CD4-positive, alpha-beta T cell treated with Interleukin-21 for 1 hour (primary cell): Measurements from ENCODE around the gene AMTN.
A peak's percentile ranks its signal among the peaks of the same experiment; 100 is the strongest.
"Not testable (repeated sequence)": the region's sequence is repeated elsewhere in the genome, so short reads cannot be mapped to it uniquely, and the experiment has no call there.

Experiments used
- DNase-seq: peaks from one replicate; pipeline ENCODE4 v3.0.0-alpha.2; 2020

Gene AMTN, protein sequence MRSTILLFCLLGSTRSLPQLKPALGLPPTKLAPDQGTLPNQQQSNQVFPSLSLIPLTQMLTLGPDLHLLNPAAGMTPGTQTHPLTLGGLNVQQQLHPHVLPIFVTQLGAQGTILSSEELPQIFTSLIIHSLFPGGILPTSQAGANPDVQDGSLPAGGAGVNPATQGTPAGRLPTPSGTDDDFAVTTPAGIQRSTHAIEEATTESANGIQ

DNA sequence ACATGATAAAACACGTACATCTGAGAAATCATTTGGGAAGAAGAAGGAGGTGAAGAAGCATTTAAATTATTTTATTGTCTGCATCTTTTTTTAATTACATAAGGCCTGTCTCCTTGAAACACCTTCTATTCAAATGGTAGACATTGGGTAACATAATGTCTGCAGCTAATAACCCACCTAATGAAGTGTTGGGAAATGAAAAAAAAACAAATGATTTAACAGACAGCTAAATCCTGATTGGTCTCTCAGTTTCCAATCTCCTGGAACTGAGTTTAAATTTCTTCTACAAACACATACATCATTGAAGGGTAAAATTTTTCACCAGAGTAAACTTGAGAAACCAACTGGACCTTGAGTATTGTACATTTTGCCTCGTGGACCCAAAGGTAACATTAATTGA, at the start of gene AMTN:
Gene AMTN (plus strand): TSS at position 301 of the 400 bp plus-strand sequence. CDS start 209 bp downstream, outside the sequence.
- DNase-seq: no peak

DNA sequence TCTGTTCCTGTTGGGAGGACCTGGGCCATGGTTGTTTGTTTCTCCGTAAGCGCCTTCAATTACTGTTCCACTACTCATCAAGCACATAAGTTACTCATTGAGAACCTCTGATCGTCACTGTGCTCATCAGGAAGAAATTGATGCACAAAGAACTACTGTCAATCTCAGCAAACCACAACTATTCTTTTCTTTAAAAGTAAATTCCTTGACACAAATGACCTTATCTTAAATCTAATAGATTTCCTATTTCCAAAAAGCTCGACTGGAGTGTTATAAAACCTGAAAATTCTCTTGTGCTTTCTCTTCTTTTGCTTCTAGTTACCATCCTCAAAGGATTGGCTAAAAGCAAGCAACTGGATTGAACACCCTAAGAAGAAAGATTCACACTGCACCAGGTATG, 46.5 kb upstream of the AMTN start, which contains the start of gene MUC7:
Gene MUC7 (plus strand): TSS at position 301 of the 400 bp plus-strand sequence. CDS start 1,825 bp downstream, outside the sequence.
- DNase-seq: no peak

DNA sequence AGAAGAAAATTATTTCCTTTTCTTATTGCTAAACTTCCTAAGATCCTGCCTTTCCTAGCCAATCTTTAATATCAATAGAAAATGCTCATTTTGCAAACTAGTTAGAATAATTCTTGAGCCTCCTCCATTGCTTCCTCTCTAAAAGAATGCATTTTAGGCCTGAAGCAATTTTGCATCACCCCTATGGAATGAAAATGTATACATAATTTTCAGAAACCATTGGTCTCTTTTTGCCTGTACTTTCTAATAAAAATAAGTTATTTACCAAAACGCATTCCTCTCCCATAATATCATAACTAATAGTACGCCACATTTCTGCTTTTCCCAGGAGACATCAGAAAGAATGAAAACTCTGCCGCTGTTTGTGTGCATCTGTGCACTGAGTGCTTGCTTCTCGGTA, 44.7 kb upstream of the AMTN start:
- no peak for DNase-seq

DNA sequence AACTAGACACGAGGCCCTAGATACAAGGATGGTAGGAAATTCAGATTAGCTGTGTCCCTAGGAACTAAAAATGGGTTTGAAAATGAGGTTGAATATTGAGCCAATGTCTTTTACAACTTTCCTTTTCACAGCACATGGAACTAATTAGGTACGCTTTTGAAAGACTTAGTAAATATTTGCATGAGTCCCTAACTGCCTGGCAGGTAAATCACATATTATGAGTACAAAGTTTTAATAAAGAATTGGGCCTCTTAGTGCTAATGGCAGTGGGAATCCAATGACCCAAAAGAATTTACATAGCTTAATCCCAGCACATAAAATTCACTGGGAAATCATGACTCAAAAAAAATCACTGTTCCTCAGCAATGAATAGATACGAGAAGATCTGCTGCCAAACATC, 29.6 kb upstream of the AMTN start:
- DNase-seq: no peak

DNA sequence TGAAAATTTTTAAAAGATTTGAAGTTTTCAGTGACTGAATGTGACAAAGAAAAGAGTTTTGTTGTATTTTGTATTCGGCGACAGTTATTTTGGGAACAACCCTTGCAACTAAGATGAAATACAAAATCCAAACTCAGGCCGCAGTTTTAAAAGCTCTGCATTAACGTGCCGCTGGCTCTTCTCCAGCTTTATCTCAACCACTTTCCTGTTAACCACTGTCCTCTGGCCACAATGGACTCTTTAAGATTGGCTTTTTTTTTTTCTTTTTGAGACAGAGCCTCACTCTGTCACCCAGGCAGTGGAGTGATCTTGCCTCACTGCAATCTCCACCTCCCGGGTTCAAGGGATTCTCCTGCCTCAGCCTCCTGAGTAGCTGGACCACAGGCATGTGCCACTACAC, 22.1 kb upstream of the AMTN start:
- no peak for DNase-seq

DNA sequence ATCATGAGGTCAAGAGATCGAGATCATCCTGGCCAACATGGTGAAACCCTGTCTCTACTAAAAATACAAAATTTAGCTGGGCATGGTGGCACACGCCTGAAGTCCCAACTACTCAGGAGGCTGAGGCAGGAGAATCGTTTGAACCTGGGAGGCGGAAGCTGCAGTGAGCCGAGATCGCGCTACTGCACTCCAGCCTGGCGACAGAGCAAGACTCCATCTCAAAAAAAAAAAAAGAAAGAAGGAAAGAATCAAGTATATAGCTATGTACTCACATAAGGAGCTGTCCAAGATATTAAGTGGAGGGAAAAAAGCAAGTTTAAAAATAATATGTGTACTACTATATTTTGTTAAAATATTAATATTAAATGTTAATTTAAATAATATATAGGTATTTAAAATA, 16.5 kb upstream of the AMTN start:
- DNase-seq: not testable (repeated sequence)

DNA sequence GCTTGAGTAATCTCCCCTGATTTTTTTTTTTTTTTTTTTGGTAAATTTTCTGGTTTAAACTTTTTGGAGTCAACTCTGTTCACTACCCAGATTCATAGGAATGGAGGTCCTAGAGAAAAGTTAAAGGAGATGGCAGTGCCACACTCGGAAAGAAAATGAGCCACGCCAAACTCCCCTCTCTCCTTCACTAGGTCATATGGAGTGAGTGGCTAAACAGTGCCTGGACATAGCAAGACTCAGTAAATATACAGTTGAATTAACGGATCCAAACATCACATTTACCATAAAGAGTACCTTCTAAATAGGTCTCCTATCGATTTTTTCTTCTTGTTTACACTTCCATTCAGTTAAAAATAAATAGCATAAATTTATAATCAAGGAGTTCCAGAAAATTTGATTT, 13.6 kb upstream of the AMTN start:
- DNase-seq: no peak

DNA sequence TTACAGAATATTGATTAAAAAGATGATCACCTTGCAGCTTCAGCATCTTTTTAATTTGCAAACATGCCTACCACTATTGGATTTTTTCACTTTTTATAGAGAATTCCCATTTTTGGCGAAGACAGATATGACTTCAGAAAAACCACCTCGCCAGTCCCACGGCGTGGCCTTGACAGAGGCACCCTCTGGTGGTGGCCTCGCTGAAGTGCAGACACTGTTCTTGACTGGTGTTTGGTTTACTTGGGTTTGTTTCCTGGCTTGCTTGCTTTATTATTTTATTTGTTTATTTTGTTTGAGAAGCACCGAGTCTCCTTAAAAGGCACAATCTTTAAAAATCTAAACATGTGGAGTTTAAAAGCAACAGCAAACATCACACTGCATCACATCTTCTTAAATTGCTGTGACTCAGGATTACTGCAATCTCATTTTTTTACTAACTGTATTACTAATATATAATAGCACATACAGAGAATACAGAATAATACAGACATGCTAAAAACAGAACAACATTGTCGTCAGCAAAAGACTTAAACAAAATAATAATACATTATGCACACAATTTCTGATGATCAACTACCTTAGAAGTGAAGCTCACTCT, 13.1 kb upstream of the AMTN start:
- DNase-seq: peak; percentile 37

DNA sequence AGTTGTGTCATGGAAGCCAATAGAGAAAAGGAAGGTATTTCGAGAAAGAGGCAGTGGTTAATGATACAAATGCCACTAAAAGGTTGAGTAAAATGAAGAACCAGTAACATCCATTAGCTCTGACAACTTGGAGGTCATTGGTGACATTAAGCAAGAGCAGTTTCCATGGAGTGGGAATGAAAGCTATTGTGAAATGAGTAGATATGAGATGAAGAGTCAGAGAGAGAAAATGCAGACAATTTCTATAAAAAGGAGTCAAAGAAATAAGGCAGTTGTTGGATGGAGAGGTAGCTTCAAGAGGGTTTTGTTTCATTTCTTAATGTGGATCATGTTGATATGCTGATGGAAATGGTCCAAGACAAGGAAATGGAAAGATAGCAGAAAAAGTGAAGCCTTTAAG, 9.6 kb upstream of the AMTN start:
- DNase-seq: no peak

DNA sequence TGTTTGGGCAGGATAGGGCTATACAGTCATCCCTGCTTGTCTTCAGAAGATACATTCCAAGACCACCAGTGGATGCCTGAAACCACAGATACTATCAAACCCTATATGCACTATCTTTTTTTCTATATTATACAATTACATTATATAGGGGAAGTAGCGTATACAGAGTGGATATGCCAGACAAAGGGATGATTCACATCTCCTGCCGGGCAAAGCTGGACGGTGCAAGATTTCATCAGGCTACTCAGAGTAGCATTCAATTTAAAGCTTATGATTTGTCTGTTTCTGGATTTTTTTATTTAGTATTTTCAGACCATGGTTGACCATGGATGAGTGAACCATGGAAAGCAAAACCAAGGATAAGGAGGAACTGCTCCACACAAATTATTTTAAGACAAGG, 7.0 kb upstream of the AMTN start:
- no peak for DNase-seq

DNA sequence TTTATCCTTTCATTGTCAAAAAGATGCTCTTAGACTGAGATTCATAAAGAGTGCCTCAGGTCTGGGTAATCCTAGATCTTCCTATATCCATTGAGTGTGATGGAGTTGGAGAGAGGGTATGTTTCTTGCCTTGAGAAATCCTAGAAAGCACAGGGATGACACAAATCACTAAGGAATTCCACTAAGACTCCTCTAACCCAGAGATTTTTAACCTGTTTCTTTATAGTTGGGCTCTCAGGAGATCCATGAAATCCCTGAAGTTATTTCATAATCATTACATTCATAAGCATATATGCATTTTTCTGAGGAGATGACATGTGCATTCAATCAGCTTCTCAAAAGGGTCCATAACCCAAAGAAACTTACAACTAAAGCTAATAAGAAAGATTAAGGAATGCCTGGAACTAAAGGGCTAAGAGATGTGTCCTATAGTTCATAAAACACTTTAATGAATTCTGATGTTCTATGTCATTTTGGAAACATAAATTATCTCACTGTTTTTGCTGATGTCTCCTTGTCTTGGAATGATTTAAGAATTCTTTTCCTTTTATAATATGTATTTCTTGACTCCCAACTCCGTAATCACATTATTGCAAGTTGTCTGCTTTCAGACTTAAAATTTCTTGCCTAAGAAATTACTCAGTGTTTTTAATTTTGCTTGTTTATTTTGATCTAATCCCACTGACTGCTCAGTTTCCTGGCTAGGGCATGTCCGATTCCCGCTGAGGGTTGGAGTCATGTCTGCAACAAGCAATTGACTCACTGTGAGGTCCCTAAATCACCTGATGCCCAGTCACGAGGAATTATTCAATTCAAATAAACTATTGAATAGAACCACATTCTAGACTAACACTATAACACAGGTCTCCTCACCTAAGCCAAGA, 2.8 kb upstream of the AMTN start:
- DNase-seq: no peak

DNA sequence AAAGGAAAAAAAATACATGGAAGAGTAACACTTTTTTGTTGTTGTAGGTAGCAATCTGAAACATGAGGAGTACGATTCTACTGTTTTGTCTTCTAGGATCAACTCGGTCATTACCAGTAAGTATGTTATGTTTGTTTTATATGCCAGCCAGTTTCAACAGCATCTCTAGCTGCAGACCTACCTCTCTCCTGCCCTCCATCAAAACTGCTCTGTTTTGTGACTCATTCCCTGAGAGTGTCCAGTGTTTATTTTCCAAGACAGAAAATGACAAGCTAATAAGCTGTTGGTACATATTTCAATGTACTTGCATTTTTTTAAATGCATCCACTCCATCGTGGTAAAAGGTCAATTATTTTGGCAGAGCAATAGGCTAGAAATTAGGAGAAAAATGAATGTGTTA, 347 bp downstream of the AMTN start:
- no peak for DNase-seq

DNA sequence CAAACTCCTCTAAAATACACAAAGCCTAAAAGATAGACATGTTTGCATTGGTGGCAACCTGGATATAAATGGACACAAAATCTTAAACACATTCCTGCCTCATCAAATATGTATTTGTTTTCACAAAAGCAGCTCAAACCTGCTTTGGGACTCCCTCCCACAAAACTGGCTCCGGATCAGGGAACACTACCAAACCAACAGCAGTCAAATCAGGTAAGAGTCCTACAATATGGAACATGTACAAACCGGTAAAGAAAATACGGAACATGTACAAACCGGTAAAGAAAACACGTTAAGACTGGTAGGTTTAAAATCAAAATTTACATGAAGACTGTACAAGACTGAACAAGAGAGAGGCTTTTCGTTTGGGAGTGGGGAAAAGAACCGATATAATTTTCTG, 4.3 kb downstream of the AMTN start:
- DNase-seq: no peak

DNA sequence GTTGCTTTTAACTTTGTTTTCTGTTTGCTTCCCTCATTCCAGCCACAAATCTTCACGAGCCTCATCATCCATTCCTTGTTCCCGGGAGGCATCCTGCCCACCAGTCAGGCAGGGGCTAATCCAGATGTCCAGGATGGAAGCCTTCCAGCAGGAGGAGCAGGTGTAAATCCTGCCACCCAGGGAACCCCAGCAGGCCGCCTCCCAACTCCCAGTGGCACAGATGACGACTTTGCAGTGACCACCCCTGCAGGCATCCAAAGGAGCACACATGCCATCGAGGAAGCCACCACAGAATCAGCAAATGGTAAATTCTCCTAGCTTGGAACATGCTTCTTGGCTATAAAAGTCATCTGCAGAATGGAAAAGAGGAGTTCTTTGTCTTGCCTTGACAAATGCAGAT, 12.6 kb downstream of the AMTN start:
- DNase-seq: no peak

DNA sequence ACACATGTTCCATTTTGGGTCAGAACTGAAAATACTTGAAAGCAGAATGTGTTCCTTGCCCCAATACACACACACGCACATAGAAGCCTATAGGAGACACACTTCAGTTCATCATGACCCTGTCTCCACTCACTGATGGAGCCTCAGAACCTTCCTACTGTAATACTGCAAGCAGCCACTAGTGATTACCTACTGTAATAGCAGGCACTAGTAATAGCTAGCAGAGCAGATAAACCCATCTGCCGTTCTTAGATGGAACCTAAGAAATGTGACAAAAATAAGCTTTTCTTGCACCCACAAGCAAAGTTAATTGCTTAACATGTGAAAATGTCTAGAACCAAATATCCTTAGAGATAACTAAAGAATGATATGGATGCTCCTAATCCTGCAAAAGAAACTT, 13.6 kb downstream of the AMTN start:
- no peak for DNase-seq

DNA sequence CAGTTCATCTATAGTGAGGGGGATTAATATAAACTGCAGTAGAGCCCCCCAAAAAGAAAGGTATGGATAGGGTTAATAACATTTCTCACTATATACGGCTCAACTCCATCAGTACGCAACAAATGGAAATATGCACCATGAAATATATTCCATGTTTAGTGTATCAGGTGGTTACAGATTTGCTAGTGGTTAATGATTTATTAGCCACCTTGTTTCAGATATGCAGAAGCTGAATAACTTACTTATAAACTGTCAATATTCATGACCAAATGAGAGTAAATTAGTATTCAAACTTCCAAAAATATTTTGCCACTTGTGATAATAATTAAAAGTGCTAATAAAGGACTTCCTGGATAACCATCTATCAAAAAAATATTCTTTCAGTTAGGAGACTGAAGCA, 14.8 kb downstream of the AMTN start:
- no peak for DNase-seq

DNA sequence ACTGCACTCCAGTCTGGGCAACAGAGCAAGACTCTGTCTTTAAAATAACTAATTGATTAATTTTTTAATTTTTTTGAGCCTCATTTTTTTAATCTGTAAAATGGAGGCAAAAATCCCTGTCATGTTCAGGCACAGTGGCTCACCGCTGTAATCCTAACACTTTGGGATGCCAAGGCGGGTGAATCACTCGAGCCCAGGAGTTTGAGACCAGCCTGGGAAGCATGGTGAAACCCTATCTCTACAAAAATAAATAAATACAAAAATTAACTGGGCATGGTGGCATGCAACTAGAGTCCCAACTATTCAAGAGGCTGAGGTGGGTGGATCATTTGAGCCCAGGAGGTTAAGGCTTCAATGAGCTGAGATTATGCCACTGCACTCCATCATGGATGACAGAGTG, 15.4 kb downstream of the AMTN start:
- no peak for DNase-seq

DNA sequence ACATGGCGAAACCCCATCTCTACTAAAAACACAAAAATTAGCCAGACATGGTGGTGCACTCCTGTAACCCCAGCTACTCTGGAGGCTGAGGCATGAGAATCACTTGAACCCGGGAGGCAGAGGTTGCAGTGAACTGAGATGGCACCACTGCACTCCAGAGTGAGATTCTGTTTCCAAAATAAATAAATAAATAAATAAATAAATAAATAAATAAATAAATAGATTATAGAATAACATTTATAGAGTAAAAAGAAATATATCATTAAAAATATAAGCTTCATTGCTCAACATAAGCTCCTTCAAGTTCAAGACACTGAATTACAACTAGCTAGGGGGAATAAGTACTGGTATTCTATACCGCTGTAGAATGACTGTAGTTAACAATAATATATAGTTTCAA, 16.5 kb downstream of the AMTN start:
- not testable (repeated sequence) for DNase-seq

DNA sequence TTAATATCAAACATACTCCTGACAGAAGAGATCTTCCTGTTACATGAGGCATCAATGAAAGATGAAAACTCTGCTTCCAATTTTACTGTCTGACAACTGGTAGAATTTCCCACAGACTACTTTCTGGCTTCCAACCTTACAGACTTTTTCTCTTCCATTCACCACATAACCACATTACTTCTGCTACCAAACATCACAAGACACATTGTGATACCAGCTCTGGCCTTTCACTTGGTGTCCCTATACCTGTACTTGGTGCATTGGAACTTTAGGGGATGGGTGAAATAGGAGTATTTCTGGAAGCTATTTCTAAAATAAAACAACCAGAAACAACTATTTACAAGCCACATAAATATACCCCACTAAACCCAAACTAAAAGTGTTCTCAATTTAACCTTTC, 20.5 kb downstream of the AMTN start:
- no peak for DNase-seq

DNA sequence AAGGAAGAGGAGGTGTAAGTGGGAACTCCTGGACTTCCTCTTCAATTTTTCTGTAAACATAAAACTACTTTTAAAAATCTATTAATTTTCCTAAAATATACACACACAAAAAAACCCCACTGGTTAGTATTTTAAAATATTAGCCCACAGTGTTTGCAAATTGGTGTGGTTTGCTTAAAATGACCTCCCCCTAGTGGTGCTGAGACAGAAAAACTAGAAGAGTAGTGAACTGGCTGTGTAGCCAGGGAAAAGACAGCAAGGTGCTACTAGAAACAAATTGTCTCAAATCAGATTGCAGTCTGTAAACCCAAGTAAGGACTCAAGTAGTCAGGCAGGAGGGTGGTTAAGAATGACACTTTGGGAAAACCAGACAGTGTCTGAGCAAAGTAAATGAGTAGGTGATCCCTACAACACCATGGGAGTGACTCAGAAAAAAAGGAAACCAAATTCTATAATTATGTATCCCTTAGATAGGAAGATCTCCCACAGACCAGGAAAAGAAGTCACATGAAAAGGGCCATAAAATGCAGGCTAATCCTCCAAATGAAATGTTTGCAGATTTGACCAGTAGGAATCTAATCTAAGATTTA, 26.0 kb downstream of the AMTN start:
- DNase-seq: no peak

DNA sequence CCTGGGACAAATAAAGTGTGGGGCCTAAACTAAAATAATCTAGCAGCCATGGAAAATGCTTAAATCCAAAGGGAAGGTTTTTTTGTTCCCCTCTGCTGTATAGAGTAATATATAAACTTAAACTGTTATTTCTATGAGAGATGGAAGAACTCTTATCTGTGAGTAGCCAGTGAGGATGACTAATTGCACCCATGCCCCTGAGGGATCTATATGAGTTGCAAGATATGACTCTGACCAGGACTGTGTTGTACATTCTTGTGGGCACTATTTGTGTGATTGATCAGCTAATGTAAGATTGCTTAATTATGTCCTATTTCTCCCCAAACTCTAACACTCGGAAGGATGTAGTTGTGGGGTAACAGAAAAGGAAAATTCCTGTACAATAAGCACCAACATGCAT, 38.5 kb downstream of the AMTN start:
- no peak for DNase-seq

DNA sequence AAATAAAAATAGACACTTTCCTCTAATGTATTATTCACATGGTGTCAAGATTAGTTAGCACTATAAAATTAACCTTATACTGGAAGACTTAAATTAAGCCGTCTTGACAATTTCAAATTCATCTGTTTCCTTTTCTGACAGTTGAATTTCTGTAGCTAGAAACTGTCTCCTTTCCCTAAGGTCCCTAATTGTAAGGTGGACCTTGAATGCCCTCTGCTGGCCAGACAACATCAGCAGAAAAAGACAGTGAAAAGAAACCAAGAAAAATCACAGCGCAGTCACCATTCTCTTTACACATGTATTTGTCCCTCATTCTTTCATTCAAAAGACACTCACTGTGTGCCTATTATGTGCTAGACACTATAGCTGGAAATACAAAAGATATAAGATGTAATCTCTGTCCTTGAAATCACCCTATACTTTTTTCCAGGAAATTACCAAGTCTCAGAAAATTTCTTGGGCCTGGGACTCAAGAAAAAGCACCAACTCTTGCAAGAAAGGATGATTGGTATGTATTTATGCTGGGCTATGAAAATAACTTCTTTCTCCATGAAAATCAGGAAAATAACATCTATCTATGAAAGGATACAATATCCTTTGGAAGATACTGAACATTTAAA, 41.0 kb downstream of the AMTN start:
- peak; percentile 44 for DNase-seq

DNA sequence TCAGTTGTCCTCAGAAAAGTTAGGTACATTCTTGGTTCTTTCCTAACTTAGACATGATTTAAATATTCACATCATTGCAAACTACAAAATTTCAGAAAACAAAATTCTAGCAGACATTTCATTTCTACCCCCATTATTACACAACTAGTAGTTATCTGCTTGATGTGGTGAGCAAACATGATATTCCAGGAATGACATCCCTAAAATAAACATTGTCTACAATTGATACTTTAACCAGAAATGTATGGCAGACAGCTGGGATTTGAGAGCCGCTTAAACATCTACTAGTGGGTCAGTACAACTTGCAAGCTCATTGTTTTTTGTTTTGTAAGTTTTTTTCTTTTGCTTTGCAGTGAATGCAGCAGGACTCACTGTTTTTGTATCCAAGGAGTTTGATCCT, 41.6 kb downstream of the AMTN start:
- no peak for DNase-seq
